ENCODE measurements around the gene GCFC2. TPM values are rescaled to one million over a fixed set of nuclear protein-coding genes. Genes with fewer than 3 reads are reported as not detected.
A peak's percentile ranks its signal among the peaks of the same experiment; 100 is the strongest.
"Not testable (repeated sequence)": the region's sequence is repeated elsewhere in the genome, so short reads cannot be mapped to it uniquely, and the experiment has no call there.

GCFC2 gene
- total RNA-seq, 1 experiment from 2014 or later = 22.5 TPM

DNA sequence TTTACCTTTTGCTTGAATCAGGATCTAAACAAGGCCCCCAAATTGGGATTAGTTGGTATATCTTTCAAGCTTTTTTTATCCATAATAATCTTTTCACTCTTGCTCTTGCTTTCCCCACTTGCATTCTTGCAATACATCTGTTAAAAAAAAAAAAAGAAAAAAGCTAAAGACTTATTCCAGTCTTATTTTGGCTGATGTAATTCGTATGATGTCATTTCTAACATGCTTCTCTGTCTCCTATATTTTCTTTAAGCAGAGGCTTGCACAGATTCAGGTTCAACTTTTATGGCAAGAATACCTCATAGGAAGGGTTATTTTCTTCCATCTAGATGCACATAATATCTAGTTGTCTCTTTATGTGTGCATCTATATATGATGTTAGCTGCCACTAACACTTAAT lies 9.8 kb upstream of the GCFC2 start:
- no peak for DNase-seq
- CTCF ChIA-PET = no interaction called here
- no peak overlapping the region for H3K4me3 Mint-ChIP-seq (ENCODE audit: unreplicated experiment)
- peaks cover 12% of the 10 kb centered on the region for H3K4me1 Mint-ChIP-seq (ENCODE audit: low read depth, unreplicated experiment)
- H3K27me3 Mint-ChIP-seq (ENCODE audit: insufficient read depth, unreplicated experiment) = no peaks in the 10 kb centered on the region
- BruUV-seq (replicated peaks) = no TSS peak
- H3K36me3 ChIP-seq (ENCODE audit: control insufficient read depth, insufficient read depth, low read length) = no peaks in the 10 kb centered on the region
- TF ChIP-seq, protein P1, sequence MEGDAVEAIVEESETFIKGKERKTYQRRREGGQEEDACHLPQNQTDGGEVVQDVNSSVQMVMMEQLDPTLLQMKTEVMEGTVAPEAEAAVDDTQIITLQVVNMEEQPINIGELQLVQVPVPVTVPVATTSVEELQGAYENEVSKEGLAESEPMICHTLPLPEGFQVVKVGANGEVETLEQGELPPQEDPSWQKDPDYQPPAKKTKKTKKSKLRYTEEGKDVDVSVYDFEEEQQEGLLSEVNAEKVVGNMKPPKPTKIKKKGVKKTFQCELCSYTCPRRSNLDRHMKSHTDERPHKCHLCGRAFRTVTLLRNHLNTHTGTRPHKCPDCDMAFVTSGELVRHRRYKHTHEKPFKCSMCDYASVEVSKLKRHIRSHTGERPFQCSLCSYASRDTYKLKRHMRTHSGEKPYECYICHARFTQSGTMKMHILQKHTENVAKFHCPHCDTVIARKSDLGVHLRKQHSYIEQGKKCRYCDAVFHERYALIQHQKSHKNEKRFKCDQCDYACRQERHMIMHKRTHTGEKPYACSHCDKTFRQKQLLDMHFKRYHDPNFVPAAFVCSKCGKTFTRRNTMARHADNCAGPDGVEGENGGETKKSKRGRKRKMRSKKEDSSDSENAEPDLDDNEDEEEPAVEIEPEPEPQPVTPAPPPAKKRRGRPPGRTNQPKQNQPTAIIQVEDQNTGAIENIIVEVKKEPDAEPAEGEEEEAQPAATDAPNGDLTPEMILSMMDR (IDR thresholded peaks at IDR 0.05; ENCODE audit: insufficient read depth in 1 of 2, low read depth in 1 of 2, low read length in 1 of 2, severe bottlenecking in 1 of 2, unreplicated experiment in 1 of 2) = no peak
- 0 out of 2 replicates have a peak, but pooled peaks cover 6% of the 10 kb centered on the region for H3K9me3 ChIP-seq
- H3K9me3 Mint-ChIP-seq (ENCODE audit: unreplicated experiment) = no peaks in the 10 kb centered on the region
- POLR2A ChIA-PET = no interaction called here
- no peaks in the 10 kb centered on the region for H3K27me3 ChIP-seq (replicated peaks; ENCODE audit: control insufficient read depth, insufficient read depth, low read length)
- no peak overlapping the region for H3K4me3 ChIP-seq (ENCODE audit: low read depth, low read length)
- intact Hi-C loops (cut with micrococcal nuclease; ENCODE audit: unreplicated experiment) = no loop called here
- H3K4me1 ChIP-seq = no peaks in the 10 kb centered on the region
- no peak overlapping the region for H3K27ac Mint-ChIP-seq (ENCODE audit: unreplicated experiment)
- H3K36me3 Mint-ChIP-seq (ENCODE audit: insufficient read depth, unreplicated experiment) = no peaks in the 10 kb centered on the region

DNA sequence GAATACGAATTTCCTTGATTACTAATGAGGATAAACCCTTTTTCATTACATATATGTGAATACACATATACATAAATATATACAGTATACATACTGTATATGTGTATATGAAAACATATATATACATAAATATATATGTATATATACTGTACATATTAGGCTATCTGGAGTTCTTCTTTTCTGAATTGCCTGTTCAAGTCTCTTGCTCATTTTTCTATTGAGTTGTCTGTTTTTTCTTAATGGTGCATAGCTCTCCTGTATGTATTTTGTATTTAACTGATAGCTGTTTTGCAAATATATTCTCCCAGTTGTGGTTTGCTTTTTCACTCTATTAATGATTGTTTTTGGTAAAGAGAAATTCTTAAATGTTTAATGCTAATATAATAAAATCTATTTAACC lies 8.9 kb upstream of the GCFC2 start:
- CTCF ChIA-PET = no interaction called here

DNA sequence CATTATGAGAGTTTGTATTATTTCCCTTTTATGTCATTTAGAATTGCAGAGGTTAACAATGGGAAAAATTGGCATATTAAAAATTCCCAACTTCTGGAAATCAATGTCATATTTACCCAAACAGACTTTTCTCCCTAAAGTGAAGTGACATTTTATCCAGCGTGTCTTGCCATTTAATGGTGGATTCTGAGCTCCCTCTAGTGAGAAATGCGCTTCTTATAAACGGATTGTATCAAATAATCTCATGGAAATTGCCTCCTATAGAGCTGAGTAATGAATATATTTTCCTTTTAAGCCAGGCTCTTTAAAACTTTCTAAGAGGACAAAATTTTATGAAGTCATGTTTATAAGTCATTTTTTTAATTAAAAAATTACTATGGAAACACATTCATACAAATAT lies 5.7 kb upstream of the GCFC2 start:
- H3K4me3 Mint-ChIP-seq (ENCODE audit: unreplicated experiment) = no peak overlapping the region
- CTCF ChIA-PET = no interaction called here
- POLR2A ChIA-PET = no interaction called here

More for the DNA sequence above, 8.9 kb upstream of the GCFC2 start:
- no TSS peak for BruUV-seq (replicated peaks)
- no peak for DNase-seq
- TF ChIP-seq, protein P1 (IDR thresholded peaks at IDR 0.05; ENCODE audit: insufficient read depth in 1 of 2, low read depth in 1 of 2, low read length in 1 of 2, severe bottlenecking in 1 of 2, unreplicated experiment in 1 of 2) = no peak
- peaks cover 19% of the 10 kb centered on the region for H3K4me1 Mint-ChIP-seq (ENCODE audit: low read depth, unreplicated experiment)
- H3K27me3 Mint-ChIP-seq (ENCODE audit: insufficient read depth, unreplicated experiment) = peaks cover 6% of the 10 kb centered on the region
- POLR2A ChIA-PET = no interaction called here
- Histone ChIP-seq H3K36me3 (ENCODE audit: control insufficient read depth, insufficient read depth, low read length) (no peaks in the 10 kb centered on the region), H3K9me3 (0 out of 2 replicates have a peak, but pooled peaks cover 6% of the 10 kb centered on the region), H3K4me3 (ENCODE audit: low read depth, low read length) (no peak overlapping the region), H3K27me3 (replicated peaks; ENCODE audit: control insufficient read depth, insufficient read depth, low read length) (no peaks in the 10 kb centered on the region), H3K4me1 (no peaks in the 10 kb centered on the region)
- H3K36me3 Mint-ChIP-seq (ENCODE audit: insufficient read depth, unreplicated experiment) = no peaks in the 10 kb centered on the region
- intact Hi-C loops (cut with micrococcal nuclease; ENCODE audit: unreplicated experiment) = no loop called here
- H3K4me3 Mint-ChIP-seq (ENCODE audit: unreplicated experiment) = no peak overlapping the region
- H3K9me3 Mint-ChIP-seq (ENCODE audit: unreplicated experiment) = no peaks in the 10 kb centered on the region
- no peak overlapping the region for H3K27ac Mint-ChIP-seq (ENCODE audit: unreplicated experiment)

DNA sequence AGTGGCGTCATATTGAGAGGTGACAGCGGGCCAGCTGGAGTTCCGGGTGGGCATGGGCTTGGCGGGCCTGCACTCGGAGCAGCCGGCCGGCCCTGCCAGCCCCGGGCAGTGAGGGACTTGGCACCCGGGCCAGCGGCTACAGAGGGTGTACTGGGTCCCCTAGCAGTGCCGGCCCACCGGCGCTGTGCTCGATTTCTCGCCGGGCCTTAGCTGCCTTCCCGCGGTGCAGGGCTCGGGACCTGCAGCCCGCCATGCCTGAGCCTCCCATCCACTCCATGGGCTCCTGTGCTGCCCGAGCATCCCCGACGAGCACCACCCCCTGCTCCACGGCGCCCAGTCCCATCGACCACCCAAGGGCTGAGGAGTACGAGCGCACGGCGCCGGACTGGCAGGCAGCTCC lies 875 bp upstream of the GCFC2 start:
- H3K27ac Mint-ChIP-seq (ENCODE audit: unreplicated experiment); H3K4me3 ChIP-seq (ENCODE audit: low read depth, low read length); H3K27me3 ChIP-seq (replicated peaks; ENCODE audit: control insufficient read depth, insufficient read depth, low read length); H3K27me3 Mint-ChIP-seq (ENCODE audit: insufficient read depth, unreplicated experiment); H3K9me3 ChIP-seq; DNase-seq; POLR2A ChIA-PET; H3K9me3 Mint-ChIP-seq (ENCODE audit: unreplicated experiment); H3K36me3 Mint-ChIP-seq (ENCODE audit: insufficient read depth, unreplicated experiment); H3K4me1 ChIP-seq; H3K36me3 ChIP-seq (ENCODE audit: control insufficient read depth, insufficient read depth, low read length); BruUV-seq (replicated peaks): not testable (repeated sequence)
- intact Hi-C loops (cut with micrococcal nuclease; ENCODE audit: unreplicated experiment) = loop anchor here (2.0 kb wide), 1 partner anchor 65 kb away; the partner anchor contains the start of gene MRPL19
- CTCF ChIA-PET = interaction anchor here (1.4 to 1.7 kb wide), 2 partner anchors 18 to 83 kb away, joined by 4 to 6 read pairs; no protein-coding TSS in a partner anchor
- H3K4me3 Mint-ChIP-seq (ENCODE audit: unreplicated experiment) = peak overlapping the region; percentile 74
- H3K4me1 Mint-ChIP-seq (ENCODE audit: low read depth, unreplicated experiment) = peaks cover 15% of the 10 kb centered on the region

More for the DNA sequence above, 5.7 kb upstream of the GCFC2 start:
- H3K36me3 Mint-ChIP-seq (ENCODE audit: insufficient read depth, unreplicated experiment) = no peaks in the 10 kb centered on the region
- BruUV-seq (replicated peaks) = no TSS peak
- Histone ChIP-seq H3K4me1 (no peaks in the 10 kb centered on the region), H3K4me3 (ENCODE audit: low read depth, low read length) (no peak overlapping the region), H3K36me3 (ENCODE audit: control insufficient read depth, insufficient read depth, low read length) (no peaks in the 10 kb centered on the region), H3K9me3 (0 out of 2 replicates have a peak, but pooled peaks cover 6% of the 10 kb centered on the region), H3K27me3 (replicated peaks; ENCODE audit: control insufficient read depth, insufficient read depth, low read length) (no peaks in the 10 kb centered on the region)
- H3K9me3 Mint-ChIP-seq (ENCODE audit: unreplicated experiment) = no peaks in the 10 kb centered on the region
- no peak for DNase-seq
- H3K4me1 Mint-ChIP-seq (ENCODE audit: low read depth, unreplicated experiment) = peaks cover 15% of the 10 kb centered on the region
- TF ChIP-seq, protein P1 (IDR thresholded peaks at IDR 0.05; ENCODE audit: insufficient read depth in 1 of 2, low read depth in 1 of 2, low read length in 1 of 2, severe bottlenecking in 1 of 2, unreplicated experiment in 1 of 2) = no peak
- intact Hi-C loops (cut with micrococcal nuclease; ENCODE audit: unreplicated experiment) = loop anchor here (1.0 kb wide), 1 partner anchor 76 kb away; no protein-coding TSS in a partner anchor
- H3K27me3 Mint-ChIP-seq (ENCODE audit: insufficient read depth, unreplicated experiment) = peaks cover 6% of the 10 kb centered on the region
- no peak overlapping the region for H3K27ac Mint-ChIP-seq (ENCODE audit: unreplicated experiment)
